ENCODE results near the gene RHEX.

RHEX gene

DNA sequence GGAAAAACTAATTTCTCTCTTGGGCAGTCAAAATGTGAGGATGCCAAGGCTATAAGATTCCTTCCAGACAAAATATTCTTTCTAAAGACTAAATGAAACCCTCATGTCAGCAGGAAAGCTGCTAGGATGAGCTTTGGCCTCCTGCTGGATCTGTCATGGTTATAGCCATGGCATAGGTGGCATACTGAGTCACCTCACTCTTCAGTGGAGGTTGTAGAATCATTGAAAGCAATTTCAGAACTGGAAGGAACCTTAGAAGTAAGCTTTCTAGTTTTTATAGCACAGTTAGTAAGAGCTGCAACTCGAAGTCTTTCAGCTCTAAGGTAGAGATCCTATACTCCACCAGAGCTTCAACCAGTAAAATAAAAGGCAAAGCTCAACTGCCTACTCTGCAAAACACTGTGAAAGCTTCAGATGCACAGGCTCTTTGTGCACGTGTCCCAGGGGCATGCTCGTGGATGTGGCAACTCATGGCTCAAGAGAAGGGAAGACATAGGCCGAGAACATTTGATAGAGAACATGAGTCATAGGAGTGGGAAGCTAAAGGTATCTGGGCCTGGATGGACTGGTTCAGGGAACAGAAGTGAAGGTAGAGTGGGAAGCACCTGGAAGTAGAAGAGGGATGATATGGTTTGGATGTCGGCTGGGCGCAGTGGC, 58.4 kb downstream of the RHEX start:
- no peak for TF ChIP-seq CTCF (IDR thresholded peaks at IDR 0.05; ENCODE audit: insufficient read depth, low read depth, low read length, missing control alignments)
- DNase-seq (ENCODE audit: low read depth) = no peak
- H3K4me3 ChIP-seq (ENCODE audit: low read depth, low read length) = no peak overlapping the region

DNA sequence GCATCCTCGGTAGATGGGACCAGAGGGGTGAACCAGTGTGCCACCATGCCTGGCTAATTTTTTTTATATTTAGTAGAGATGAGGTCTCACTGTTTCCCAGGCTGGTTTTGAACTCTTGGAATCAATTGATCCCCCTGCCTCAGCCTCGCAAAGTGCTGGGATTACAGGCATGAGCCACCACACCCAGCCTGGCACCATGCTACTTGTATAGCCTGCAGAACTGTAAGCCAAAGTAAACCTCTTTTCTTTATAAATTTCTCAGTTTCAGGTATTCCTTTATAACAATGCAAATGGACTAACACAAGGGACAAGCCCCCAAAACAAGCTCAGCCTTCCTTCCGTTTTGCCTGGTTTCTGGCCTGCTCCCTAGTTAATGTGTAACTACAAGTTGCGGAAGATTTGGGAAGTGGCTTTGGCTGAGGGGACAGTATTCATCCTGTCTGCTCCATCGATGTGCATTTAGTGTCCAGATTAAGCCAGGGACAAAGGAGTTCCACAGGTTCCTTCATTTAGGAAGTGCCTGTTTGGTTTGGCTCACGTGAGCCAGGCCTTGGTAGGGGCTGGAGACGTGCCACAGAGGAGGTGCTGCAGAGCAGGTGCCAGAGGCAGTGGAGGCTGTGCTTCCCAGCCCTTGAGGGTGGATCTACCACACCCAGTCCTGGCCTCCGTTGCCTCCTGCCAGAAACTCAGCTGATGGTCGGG, 59.8 kb downstream of the RHEX start:
- H3K4me3 ChIP-seq (ENCODE audit: low read depth, low read length) = no peak overlapping the region
- no peak for TF ChIP-seq CTCF (IDR thresholded peaks at IDR 0.05; ENCODE audit: insufficient read depth, low read depth, low read length, missing control alignments)
- DNase-seq (ENCODE audit: low read depth) = no peak

GRCh38 chr1:206114692-206115640, 62.0 kb downstream of the RHEX start:
- no peak for TF ChIP-seq CTCF (IDR thresholded peaks at IDR 0.05; ENCODE audit: insufficient read depth, low read depth, low read length, missing control alignments)
- H3K4me3 ChIP-seq (ENCODE audit: low read depth, low read length) = no peak overlapping the region
- DNase-seq (ENCODE audit: low read depth) = no peak

GRCh38 chr1:206115791-206116190, 62.8 kb downstream of the RHEX start:
- no peak overlapping the region for H3K4me3 ChIP-seq (ENCODE audit: low read depth, low read length)
- no peak for TF ChIP-seq CTCF (IDR thresholded peaks at IDR 0.05; ENCODE audit: insufficient read depth, low read depth, low read length, missing control alignments)
- no peak for DNase-seq (ENCODE audit: low read depth)

GRCh38 chr1:206116191-206116872, 63.4 kb downstream of the RHEX start:
- TF ChIP-seq CTCF (IDR thresholded peaks at IDR 0.05; ENCODE audit: insufficient read depth, low read depth, low read length, missing control alignments) = no peak
- H3K4me3 ChIP-seq (ENCODE audit: low read depth, low read length) = no peak overlapping the region
- DNase-seq (ENCODE audit: low read depth) = no peak

- no peak for TF ChIP-seq CTCF (IDR thresholded peaks at IDR 0.05; ENCODE audit: insufficient read depth, low read depth, low read length, missing control alignments)
- H3K4me3 ChIP-seq (ENCODE audit: low read depth, low read length) = no peak overlapping the region
- no peak for DNase-seq (ENCODE audit: low read depth)
Measured at GRCh38 chr1:206116873-206117150, 63.8 kb downstream of the RHEX start.
